NT2/D1 (cell line): Measurements from ENCODE around the gene CCDC83.

ENCODE experiments used
- SUZ12 ChIP-seq: IDR thresholded peaks from 2 replicates; pipeline ENCODE4 v1.6.1; 2011; ENCODE audit not compliant: insufficient read length, insufficient read depth; ENCODE audit errors: extremely low read depth
- ZNF274 ChIP-seq: IDR thresholded peaks from 2 replicates; pipeline ENCODE4 v1.6.1; 2011; ENCODE audit warnings: mild to moderate bottlenecking, low read depth, low read length

GRCh38 chr11:85857098-85857497 lies 1.9 kb downstream of the CCDC83 start:
- TF ChIP-seq ZNF274 = no peak
- no peak for TF ChIP-seq SUZ12
